WTC11 (cell line): ENCODE data around the gene ABCA3.

Source experiments
- CREM ChIP-seq: sonication (generic); formaldehyde crosslinking; IDR thresholded peaks from 2 replicates; pipeline ENCODE4 v1.8.1; 2022; ENCODE audit warnings: mild to moderate bottlenecking, missing genetic modification reagents, moderate library complexity
- CTCF ChIP-seq: fragments of 200-600 bp; IDR thresholded peaks from 2 replicates; pipeline ENCODE4 v1.8.0; 2022; ENCODE audit warnings: antibody characterized with exemption
- E2F5 ChIP-seq: sonication (generic); formaldehyde crosslinking; IDR thresholded peaks from 2 replicates; pipeline ENCODE4 v1.8.1; 2022; ENCODE audit warnings: mild to moderate bottlenecking, moderate library complexity, missing genetic modification reagents
- KAT7 ChIP-seq: sonication (generic); formaldehyde crosslinking; IDR thresholded peaks from 2 replicates; pipeline ENCODE4 v1.8.1; 2023; ENCODE audit warnings: missing genetic modification reagents, mild to moderate bottlenecking, borderline replicate concordance
- SP1 ChIP-seq: sonication (generic); formaldehyde crosslinking; conservative IDR thresholded peaks from 2 replicates; pipeline ENCODE4 v1.8.1; 2022; ENCODE audit warnings: missing genetic modification reagents
- ZNF121 ChIP-seq: sonication (generic); formaldehyde crosslinking; IDR thresholded peaks from 2 replicates; pipeline ENCODE4 v1.8.0; 2023; ENCODE audit warnings: missing genetic modification reagents
- ZNF532 ChIP-seq: fragments of 250-450 bp; sonication (Bioruptor Pico); IDR thresholded peaks from 2 replicates; pipeline ENCODE4 v1.9.0; 2021; ENCODE audit warnings: mild to moderate bottlenecking, borderline replicate concordance

- TF ChIP-seq ZNF121 (CRISPR knock-in tag) (no peak), CTCF (no peak), ZNF532 (CRISPR knock-in tag) (no peak), CREM (CRISPR knock-in tag) (no peak), KAT7 (CRISPR knock-in tag) (no peak), SP1 (CRISPR knock-in tag) (no peak), E2F5 (no peak)
Measured at GRCh38 chr16:2372684-2373083, 32.2 kb upstream of the ABCA3 start.
